IPS DF 6.9 (cell line): ENCODE results near the gene RBAK.
"Not testable (repeated sequence)": the region's sequence is repeated elsewhere in the genome, so short reads cannot be mapped to it uniquely, and the experiment has no call there.

Experiments
- DNase-seq: peaks from one replicate; pipeline ENCODE4 v3.0.0-alpha.2; 2013; ENCODE audit warnings: low read depth, low spot score
- H3K27ac ChIP-seq: one replicate; pipeline ENCODE4 v1.5.1; 2013; ENCODE audit warnings: low read length, control low read depth
- H3K27me3 ChIP-seq: 2 replicates; pipeline ENCODE4 v1.6.1; 2013; ENCODE audit warnings: mild to moderate bottlenecking, low read length; ENCODE audit not compliant: control insufficient read depth, insufficient read depth
- H3K36me3 ChIP-seq: 2 replicates; pipeline ENCODE4 v1.6.1; 2013; ENCODE audit warnings: low read length; ENCODE audit not compliant: control insufficient read depth, insufficient read depth
- H3K4me1 ChIP-seq: 2 replicates; pipeline ENCODE4 v1.6.1; 2013; ENCODE audit warnings: low read length; ENCODE audit not compliant: control insufficient read depth, insufficient read depth
- H3K4me3 ChIP-seq: 2 replicates; pipeline ENCODE4 v1.5.1; 2013; ENCODE audit warnings: mild to moderate bottlenecking, low read length
- H3K9me3 ChIP-seq: 2 replicates; pipeline ENCODE4 v1.6.1; 2013; ENCODE audit warnings: low read length, inconsistent platforms; ENCODE audit not compliant: control insufficient read depth, insufficient read depth
- WGBS: extraction: QIAGEN DNeasy Blood & Tissue Kit; methylation state at CpG from one replicate; pipeline ENCODE4 v1.1.7; 2013; ENCODE audit warnings: mixed read lengths, missing lambda C conversion rate; ENCODE audit not compliant: insufficient read length, insufficient coverage; 5-methylcytosine and 5-hydroxymethylcytosine counted together

The RBAK gene

DNA sequence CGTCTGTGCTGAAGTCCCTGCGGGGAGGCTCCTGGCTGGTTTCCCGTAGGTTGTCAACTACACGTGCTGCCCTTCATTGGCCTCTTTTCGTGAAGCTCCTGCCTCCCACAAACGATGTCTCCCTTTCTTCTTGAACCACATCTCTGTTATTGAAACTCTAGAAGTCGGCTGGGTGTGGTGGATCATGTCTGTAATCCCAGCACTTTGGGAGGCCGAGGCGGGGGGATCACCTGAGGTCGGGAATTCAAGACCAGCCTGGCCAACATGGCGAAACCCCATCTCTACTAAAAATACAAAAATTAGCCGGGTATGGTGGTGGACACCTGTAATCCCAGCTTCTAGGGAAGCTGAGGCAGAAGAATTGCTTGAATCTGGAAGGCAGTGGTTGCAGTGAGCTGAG lies 28.0 kb upstream of the RBAK start:
- H3K27ac ChIP-seq, H3K27me3 ChIP-seq, DNase-seq, H3K36me3 ChIP-seq, H3K4me1 ChIP-seq, H3K9me3 ChIP-seq, H3K4me3 ChIP-seq: not testable (repeated sequence)
- no CpG with 5 or more reads among the region's 12 CpGs for WGBS

DNA sequence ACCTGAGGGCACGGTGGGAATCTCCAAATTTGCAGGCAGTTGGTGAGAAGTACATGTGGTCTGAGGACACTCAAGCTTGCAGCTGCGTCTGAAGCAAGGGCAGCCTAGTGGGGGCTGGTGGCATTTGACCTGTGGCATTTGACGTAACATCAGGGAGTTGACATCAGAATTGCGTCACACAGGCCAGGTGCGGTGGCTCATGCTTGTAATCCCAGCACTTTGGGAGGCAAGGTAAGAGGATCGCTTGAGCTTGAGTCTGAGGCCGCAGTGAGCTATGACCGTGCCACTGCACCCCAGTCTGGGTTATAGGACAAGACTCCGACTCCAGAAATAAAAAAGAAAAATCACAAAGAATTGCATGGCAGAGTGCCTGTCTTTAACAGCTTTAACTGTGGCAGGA lies 25.6 kb upstream of the RBAK start:
- H3K4me3 ChIP-seq, result no peak overlapping the region
- H3K27me3 ChIP-seq, result no peaks in the 10 kb centered on the region
- no peaks in the 10 kb centered on the region for H3K4me1 ChIP-seq
- no peak overlapping the region for H3K27ac ChIP-seq
- H3K9me3 ChIP-seq, result no peaks in the 10 kb centered on the region
- no peaks in the 10 kb centered on the region for H3K36me3 ChIP-seq
- WGBS, result no CpG with 5 or more reads among the region's 9 CpGs
- DNase-seq, result no peak

DNA sequence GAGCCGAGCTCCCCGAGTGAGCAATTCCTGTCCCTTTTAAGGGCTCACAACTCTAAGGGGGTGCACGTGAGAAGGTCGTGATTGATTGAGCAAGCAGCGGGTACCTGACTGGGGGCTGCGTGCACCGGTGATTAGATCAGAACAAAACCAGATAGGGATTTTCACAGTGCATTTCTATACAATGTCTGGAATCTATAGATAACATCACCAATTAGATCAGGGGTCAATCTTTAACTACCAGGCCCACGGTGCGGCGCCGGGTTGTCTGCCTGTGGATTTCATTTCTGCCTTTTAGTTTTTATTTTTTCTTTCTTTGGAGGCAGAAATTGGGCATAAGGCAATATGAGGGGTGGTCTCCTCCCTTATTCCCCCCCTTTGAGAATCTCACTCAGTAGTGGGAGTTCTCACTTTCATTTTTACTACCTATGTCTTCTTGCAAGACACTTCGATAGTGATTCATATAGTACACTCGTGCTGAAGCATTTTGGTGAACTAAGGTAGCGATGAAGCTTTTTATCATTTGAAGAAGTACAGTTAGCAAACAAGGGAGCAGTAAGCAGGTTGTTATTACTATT lies 24.6 kb upstream of the RBAK start:
- H3K27me3 ChIP-seq, H3K27ac ChIP-seq, H3K4me1 ChIP-seq, H3K36me3 ChIP-seq, H3K9me3 ChIP-seq, H3K4me3 ChIP-seq, DNase-seq: not testable (repeated sequence)
- WGBS, result no CpG with 5 or more reads among the region's 14 CpGs

DNA sequence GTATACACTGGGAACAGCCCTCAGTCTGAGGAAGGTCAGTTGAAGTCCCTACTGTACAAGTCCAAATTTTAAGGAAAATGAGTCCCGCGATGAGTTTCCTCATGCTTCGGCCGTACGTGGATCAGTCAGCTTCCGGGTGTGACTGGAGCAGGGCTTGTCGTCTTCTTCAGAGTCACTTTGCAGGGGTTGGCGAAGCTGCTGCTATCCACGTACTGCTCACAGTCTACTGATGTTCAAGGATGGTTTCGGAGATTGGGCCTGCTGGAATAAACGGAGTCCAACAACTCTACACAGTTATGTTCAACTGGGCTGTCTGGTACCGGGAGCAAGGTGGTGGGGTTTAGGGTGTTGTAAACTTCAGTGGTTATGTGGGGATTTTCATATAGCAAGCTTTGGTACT lies 22.0 kb upstream of the RBAK start:
- DNase-seq, H3K36me3 ChIP-seq, H3K9me3 ChIP-seq, H3K27ac ChIP-seq, H3K27me3 ChIP-seq, H3K4me1 ChIP-seq, H3K4me3 ChIP-seq: not testable (repeated sequence)
- no CpG with 5 or more reads among the region's 12 CpGs for WGBS

DNA sequence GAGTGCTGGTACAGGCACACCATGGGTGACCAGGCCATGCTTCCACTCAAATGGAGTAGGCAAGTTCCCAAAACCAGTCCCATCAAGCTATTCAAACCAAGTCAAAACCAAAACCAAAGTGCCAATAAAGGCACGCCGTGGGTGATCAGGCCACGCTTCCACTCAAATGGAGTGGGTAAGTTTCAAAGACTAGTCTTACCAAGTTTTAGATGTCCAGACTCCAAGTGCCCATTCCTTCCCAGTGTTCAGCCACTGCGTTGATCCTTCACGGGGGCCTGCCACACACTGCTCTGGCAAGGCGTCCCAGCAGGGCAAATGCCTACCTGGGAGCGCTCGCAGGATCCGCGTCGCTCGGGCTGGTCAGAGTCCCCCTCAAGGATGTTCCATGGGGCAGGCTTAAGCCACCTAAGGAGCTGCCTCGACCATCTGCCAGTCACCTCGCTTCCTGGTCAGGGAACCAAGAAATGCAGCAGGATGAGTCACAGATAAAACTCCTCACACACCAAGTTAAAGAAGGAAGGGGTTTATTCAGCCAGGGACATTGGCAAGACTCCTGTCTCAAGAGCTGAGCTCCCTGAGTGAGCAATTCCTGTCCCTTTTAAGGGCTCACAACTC lies 17.8 kb upstream of the RBAK start:
- not testable (repeated sequence) for H3K36me3 ChIP-seq, DNase-seq
- no CpG with 5 or more reads among the region's 14 CpGs for WGBS

DNA sequence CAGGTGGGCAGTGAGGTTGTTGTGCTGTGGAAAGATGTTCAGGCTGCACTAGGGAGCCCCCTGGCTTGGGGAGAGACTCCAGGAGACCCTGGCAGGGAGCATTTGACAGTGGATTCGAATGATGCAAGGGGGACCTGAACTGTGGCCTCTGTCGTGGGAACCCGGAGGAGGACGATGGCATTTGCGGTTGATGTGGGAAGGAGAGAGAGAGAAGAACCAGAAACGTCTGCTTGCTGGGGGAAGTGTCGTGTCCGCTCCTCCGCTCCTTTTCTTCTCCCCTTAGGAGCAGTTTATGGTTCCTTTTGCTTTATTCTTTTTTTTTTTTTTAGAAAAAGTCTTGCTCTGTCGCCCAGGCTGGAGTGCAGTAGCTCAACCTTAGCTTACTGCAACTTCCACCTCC lies 12.5 kb upstream of the RBAK start:
- WGBS, result no CpG with 5 or more reads among the region's 10 CpGs
- H3K4me3 ChIP-seq, H3K4me1 ChIP-seq, H3K36me3 ChIP-seq, H3K27me3 ChIP-seq, DNase-seq, H3K27ac ChIP-seq, H3K9me3 ChIP-seq: not testable (repeated sequence)

More for the DNA sequence above, 17.8 kb upstream of the RBAK start:
- H3K4me1 ChIP-seq, H3K27ac ChIP-seq, H3K27me3 ChIP-seq, H3K9me3 ChIP-seq, H3K4me3 ChIP-seq: not testable (repeated sequence)

DNA sequence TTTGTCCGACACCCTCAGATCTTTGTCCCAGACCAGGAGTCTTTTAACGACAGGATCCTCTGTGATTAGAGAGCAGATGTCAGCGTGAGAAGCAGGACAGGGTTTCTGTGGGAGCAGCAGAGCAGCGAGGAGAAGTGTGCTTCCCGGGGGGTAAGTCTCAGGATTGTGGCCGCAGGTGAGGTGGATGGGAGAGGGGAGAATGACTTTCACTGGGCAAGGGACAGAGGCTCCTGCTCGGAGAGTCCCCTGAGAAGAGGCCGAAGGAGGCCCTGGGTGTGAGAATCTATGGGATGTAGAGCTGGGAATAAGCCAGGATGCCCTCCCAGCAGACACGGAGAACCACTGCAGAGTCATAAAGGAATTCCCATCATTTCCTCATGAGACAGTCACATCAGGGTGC lies 10.4 kb upstream of the RBAK start:
- Histone ChIP-seq H3K4me3 (no peak overlapping the region), H3K9me3 (no peaks in the 10 kb centered on the region), H3K27me3 (no peaks in the 10 kb centered on the region), H3K36me3 (no peaks in the 10 kb centered on the region), H3K27ac (no peak overlapping the region), H3K4me1 (no peaks in the 10 kb centered on the region)
- DNase-seq, result no peak
- WGBS, result no CpG with 5 or more reads among the region's 9 CpGs

DNA sequence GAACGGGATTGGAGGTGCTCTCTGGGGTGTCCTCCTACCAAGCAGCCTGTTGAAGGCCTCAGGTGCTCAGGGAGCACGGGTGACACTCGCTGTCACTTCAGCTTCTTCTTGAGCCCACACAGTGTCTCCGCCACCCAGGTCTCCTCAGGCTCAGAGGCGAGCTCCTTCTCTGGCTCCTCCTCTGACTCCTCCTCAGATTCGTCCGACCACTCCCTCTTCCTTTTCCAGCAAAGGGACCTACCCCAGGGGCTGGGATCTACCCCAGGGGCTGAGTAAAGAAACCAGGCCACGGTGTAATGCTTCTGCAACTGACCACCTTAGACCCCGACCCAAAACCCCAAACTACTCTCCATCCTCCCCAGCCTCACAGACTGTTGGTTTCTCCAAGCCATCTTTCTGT lies 9.2 kb upstream of the RBAK start:
- DNase-seq, result no peak
- Histone ChIP-seq H3K4me3 (no peak overlapping the region), H3K36me3 (no peaks in the 10 kb centered on the region), H3K9me3 (no peaks in the 10 kb centered on the region), H3K4me1 (no peaks in the 10 kb centered on the region), H3K27ac (no peak overlapping the region), H3K27me3 (no peaks in the 10 kb centered on the region)
- no CpG with 5 or more reads among the region's 9 CpGs for WGBS

DNA sequence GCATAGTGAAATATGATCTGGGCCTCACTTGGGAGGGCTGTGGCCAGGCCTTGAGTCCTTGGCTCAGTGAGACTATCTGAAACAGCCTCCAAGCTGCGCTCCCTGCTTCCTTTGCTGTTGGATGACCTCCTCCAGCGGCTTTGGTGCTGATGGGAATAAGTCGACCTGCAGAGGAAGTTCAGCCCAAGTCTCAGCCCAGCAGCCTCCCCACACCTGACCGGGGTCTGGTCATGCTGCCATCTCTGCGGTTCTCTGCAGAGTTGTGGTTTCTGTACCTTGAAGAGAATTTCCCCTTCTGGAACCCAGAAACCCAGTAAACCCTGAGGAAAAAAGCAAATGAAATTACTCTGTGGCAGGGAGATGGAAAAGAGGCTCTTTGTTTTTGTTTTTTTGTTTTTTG lies 4.6 kb upstream of the RBAK start:
- WGBS, result no CpG with 5 or more reads among the region's 5 CpGs
- no peaks in the 10 kb centered on the region for H3K4me1 ChIP-seq
- no peaks in the 10 kb centered on the region for H3K9me3 ChIP-seq
- no peak overlapping the region for H3K27ac ChIP-seq
- DNase-seq, result no peak
- no peaks in the 10 kb centered on the region for H3K36me3 ChIP-seq
- no peak overlapping the region for H3K4me3 ChIP-seq
- no peaks in the 10 kb centered on the region for H3K27me3 ChIP-seq

DNA sequence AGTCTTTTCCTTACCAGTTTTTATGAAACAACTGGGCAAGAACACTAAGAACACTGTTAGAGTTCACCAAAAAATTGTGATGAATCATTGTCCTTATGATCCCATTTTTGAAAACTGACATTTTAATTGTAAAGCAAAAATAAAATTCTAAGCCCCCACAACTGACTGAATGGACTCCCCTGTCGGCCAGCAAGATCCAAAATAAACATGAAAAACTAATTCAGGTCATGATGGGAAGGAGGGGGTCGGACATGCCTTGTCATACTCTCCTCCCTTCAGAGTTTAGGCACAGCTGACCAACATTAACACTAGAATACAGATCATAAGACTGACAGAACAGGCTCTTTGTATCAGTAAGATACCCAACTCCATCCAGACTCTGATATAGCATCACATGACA lies 2.0 kb upstream of the RBAK start:
- Histone ChIP-seq H3K4me3 (no peak overlapping the region), H3K4me1 (no peaks in the 10 kb centered on the region), H3K9me3 (no peaks in the 10 kb centered on the region), H3K36me3 (no peaks in the 10 kb centered on the region), H3K27me3 (no peaks in the 10 kb centered on the region), H3K27ac (no peak overlapping the region)
- no CpG with 5 or more reads among the region's 2 CpGs for WGBS
- no peak for DNase-seq

DNA sequence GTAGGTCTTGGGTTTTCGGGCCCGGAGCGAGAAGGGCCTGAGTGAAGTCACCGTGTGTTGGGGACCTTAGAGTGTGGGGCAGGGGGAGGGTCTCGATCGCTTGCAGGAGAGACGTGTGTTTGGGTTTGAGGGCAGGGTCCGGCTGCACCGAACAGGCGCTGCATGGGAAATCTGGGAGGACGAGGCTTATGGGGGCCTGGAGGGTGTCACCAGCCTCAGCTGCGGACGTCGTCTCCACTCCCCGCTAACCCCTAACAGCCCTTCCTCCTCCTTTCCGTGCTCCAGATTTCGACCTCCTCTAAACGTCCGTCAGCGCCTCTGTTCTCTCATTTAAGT lies 705 bp downstream of the RBAK start:
- not testable (repeated sequence) for H3K4me1 ChIP-seq, DNase-seq, H3K9me3 ChIP-seq, H3K36me3 ChIP-seq, H3K27ac ChIP-seq, H3K27me3 ChIP-seq
- H3K4me3 ChIP-seq, result peak overlapping the region; percentile 74
- WGBS, result no CpG with 5 or more reads among the region's 20 CpGs
